Jurkat, Clone E6-1 (cell line): ENCODE results near the gene RPS6KC1.
A peak's percentile ranks its signal among the peaks of the same experiment; 100 is the strongest.
"Not testable (repeated sequence)": the region's sequence is repeated elsewhere in the genome, so short reads cannot be mapped to it uniquely, and the experiment has no call there.

Experiments used
- DNase-seq: peaks from one replicate; pipeline ENCODE4 v3.0.0-alpha.2; 2011; ENCODE audit warnings: low read depth, low spot score
- H3K4me3 ChIP-seq: 2 replicates; pipeline ENCODE4 v1.5.1; 2011; ENCODE audit warnings: mild to moderate bottlenecking, low read length, control low read depth, moderate library complexity

RPS6KC1 gene

DNA sequence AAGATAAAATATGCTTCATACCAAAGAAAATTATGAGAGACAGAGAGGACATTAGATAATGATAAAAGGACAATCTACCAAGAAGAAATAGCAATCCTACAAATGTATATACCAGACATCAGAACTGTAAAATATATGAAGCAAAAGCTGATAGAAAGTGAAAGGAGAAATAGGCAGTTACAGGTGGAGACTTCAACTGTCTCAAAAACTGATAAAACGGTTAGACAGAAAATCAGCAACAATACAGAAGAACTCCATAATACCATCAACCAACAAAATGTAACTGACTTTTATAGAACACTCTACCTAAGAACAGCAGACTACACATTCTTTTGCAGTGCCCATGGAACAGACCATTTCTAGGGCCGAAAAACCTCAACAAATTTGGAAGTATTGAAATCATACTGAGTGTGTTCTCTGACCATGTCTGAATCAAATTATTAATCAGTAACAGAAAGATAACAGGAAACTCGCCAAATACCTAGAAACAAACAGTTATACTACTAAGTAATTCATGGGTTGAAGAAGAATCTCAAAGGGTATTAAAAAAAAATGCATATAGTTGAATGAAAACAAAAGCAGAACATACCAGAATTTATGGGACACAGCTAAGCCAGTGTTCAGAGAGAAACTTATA, 132.1 kb downstream of the RPS6KC1 start:
- H3K4me3 ChIP-seq: no peak overlapping the region
- DNase-seq: no peak

DNA sequence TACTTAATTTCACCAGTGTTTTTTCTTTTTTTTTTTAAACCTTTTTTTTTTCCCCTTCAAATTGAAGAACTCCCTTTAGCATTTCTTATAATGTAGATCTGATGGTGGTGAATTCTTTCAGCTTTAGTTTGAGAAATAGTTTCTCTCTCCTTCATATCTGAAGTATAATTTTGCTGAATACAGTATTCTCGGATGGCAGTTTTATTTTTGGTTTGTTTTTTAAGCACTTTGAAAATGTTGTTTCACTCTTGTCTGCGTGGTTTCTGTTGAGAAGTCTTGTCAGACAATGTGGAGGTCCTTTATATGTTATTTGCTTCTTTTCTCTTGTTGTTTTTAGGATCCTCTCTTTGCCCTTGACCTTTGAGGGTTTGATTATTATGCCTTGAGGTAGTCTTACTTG, 135.1 kb downstream of the RPS6KC1 start:
- H3K4me3 ChIP-seq: no peak overlapping the region
- no peak for DNase-seq

DNA sequence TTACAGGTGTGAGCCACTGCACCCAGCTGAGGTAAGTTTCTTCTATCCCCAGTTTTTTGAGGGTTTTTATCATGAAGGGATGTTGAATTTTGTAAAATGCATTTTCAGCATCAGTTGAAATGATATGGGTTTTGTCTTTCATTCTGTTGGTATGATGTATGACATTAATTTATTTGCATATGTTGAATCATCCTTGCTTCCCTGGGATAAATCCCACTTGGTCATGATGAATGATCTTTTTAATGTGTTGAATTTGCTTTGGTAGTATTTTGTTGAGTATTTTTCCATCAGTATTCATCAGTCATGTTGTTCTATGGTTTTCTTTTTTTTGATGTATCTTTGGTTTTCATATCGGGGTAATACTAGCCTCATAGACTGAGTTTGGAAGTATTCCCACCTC, 141.0 kb downstream of the RPS6KC1 start:
- H3K4me3 ChIP-seq: no peak overlapping the region
- no peak for DNase-seq

DNA sequence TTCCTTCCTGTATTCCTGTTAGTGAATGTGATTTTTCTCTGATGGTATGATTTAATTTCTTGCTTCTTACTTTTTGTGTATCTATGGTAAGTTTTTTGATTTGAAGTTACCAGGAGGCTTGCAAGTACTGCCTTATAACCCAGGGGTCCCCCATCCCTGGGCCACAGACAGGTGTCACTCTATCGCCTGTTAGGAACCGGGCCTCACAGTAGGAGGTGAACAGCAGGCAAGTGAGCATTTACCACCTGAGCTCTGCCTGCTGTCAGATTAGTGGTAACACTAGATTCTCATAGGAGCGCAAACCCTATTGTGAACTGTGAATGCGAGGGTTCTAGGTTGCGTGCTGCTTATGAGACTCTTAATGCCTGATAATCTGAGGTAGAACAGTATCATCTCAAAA, 143.3 kb downstream of the RPS6KC1 start:
- H3K4me3 ChIP-seq: no peak overlapping the region
- DNase-seq: no peak

DNA sequence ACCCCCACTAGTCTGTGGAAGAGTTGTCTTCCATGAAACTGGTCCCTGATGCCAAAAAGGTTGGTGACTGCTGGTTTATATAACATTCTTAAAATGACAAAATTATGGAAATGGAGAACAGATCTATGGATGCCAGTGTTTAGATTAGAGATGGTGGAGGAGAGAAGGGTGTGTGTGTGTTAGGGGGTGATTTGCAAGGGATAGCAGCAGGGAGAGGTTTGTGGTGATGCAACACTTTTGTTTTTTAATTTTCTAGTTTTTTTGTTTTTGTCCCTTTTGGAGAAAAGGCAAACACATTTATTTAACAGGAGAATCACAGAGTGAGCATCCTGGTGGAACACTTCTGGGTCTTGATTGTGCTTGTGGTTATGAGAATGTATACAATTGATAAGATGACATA, 143.8 kb downstream of the RPS6KC1 start:
- H3K4me3 ChIP-seq: no peak overlapping the region
- DNase-seq: no peak

DNA sequence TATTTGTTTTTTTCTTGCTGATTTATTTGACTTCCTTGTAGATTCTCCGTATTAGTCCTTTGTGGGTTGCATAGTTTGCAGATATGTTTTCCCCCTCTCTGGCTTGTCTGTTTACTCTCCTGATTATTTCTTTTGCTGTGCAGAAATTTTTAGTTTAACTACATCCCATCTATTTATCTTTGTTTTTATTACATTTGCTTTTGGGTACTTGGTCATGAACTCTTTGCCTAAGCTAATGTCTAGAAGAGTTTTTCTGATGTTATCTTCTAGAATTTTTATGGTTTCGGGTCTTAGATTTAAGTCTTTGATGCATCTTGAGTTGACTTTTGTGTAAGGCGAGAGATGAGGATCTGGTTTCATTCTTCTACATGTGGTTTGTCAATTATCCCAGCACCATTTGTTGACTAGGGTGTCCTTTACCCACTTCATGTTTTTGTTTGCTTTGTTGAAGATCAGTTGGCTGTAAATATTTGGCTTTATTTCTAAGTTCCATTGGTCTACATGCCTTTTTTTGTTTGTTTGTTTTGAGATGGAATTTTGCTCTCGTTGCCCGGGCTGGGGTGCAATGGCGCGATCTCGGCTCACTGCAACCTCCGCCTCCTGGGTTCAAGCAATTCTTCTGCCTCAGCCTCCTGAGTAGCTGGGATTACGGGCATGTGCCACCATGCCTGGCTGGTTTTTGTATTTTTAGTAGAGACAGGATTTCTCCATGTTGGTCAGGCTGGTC, 145.4 kb downstream of the RPS6KC1 start:
- DNase-seq, H3K4me3 ChIP-seq: not testable (repeated sequence)

DNA sequence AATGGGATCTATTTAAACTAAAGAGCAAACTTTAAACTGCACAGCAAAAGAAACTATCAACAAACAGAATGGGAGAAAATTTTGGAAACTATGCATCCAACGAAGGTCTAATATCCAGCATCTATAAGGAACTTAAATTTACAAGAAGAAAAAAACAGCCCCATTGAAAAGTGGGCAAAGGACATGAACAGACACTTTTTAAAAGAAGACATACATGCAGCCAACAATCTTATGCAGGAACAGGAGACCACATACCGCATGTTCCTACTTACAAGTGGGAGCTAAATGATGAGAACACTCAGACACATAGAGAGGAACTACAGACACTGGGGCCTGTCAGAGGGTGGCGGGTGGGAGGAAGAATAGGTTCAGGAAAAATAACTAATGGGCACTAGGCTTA, 149.6 kb downstream of the RPS6KC1 start:
- no peak overlapping the region for H3K4me3 ChIP-seq
- DNase-seq: no peak

DNA sequence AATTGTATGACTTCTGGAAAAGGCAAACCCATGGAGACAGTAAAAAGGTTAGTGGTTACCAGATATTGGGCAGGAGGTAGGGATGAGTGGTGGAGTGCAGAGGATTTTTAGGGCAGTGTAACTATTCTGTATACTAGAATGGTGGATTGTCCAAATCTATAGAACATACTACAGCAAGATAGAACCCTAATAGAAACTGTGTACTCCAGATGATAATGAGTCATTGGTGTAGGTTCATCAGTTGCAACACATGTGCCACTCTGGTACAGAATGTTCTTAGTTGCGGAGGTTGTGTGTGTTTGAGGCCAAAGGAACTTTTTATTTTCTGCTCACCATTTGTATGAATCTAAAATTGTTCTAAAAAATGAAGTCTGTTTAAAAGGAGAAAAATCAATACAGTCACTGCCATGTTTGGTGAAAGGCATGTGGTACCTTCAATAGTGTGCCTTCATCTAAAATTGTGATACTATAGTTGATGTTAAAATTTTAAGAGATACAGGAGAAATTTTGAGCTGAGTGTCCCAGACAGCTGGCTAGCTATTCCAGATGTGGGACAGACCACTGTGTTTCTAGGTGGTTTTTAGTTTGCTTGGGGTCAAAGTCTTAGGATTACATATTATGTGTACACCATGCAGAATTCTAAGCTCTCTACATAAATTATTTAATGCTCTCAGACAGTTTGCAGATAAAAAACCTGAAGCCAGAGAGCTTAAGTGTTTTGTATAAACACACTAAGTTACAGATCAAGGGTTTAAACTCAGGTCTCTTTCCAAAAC, 150.5 kb downstream of the RPS6KC1 start:
- H3K4me3 ChIP-seq: no peak overlapping the region
- DNase-seq: no peak

DNA sequence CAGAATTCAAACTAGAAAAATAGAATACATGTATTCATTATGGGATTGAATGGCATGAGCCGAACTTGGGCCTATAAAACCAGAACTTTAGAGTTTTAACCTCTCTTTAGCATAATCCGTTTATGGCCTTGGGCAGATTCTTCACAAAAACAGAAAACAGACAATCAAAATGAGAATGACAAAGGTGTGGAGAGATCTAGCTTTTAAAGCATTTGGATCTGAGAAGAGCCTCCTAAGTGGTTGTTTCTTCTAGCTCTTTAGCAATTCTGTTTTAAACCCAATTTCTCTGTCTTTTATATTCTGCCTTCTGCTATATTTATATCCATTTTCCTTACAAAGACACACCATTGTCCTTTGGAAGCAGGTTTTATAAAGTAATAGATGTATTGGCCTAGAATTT, 160.2 kb downstream of the RPS6KC1 start:
- no peak overlapping the region for H3K4me3 ChIP-seq
- DNase-seq: no peak

DNA sequence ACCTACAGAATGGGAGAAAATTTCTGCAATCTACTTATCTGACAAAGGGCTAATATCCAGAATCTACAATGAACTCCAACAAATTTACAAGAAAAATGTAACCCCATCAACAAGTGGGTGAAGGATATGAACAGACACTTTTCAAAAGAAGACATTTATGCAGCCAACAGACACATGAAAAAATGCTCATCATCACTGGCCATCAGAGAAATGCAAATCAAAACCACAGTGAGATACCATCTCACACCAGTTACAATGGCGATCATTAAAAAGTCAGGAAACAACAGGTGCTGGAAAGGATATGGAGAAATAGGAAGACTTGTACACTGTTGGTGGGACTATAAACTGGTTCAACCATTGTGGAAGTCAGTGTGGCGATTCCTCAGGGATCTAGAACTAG, 168.0 kb downstream of the RPS6KC1 start:
- not testable (repeated sequence) for DNase-seq, H3K4me3 ChIP-seq

DNA sequence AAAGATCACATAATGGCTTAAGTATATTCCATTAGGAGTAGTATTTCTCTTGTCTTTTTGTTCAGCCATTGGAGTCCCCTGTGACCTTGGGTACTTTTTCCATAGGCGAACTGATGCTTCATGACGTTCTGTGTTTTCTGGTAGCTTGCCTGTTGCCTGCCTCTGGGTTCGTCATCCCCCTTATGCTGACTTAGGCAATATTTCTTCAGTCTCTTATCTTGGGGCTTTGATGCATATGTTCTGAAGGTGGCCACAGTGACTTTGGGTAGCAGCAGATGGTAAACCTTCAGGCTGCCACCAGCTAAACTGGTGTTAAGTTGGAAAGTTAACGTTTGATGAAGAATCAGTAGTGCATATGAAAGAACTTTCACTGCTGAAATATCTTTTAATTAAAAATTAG, 170.2 kb downstream of the RPS6KC1 start:
- H3K4me3 ChIP-seq: no peak overlapping the region
- DNase-seq: no peak

DNA sequence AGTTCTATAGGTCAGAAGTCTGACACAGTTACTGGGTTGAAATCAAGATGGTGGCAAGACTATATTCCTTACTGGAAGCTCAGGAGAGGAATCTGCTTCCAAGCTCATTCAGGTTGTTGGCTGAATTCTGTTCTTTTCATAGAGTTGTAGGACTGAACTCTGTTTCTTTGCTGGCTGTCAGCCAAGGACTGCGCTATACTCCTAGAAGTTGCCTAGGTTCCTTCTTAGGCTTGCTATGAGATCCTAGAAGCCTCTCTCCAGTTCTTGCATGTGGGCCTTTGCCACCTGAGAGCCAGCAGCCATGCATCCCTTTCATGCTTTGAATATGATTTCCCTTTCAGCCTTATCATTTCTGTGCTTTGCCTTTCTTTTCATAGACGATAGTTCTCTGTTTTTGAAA, 176.4 kb downstream of the RPS6KC1 start:
- H3K4me3 ChIP-seq: no peak overlapping the region
- no peak for DNase-seq

DNA sequence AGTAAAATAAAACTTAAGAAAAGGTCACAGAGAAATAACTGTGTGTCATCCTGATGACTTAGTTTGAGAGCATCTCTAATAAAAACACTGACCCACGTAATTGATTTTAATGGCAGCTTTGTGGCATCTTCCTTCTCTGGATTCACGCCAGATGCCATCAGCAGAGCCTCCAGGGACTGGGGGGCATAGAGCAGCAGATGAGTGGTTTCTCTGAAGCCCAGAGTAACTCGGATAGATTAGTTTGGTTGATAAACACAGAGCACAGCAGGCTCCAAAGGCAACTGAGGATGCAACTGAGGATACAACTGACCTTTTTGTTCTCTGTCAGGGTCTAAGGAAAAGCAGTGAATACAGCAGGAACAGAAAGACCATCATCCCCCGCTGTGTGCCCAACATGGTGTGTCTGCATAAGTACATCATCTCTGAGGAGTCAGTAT, 180.8 kb downstream of the RPS6KC1 start:
- no peak for DNase-seq
- H3K4me3 ChIP-seq: no peak overlapping the region

DNA sequence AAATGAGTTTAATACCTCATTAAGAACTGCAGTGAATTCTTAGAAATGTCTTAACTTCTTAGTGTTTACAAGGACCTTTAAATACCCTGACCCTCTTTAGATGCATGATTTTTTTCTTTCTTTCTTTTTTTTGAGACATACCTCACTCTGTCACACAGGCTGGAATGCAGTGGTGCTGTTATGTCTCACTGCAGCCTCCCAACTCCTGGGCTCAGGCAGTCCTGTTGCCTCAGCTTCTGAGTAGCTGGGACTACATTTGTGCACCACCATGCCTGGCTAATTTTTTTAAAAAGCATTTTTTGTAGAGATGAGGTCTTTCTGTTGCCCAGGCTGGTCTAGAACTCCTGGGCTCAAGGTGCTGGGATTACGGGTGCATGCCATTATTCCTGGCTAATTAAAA, 191.8 kb downstream of the RPS6KC1 start:
- DNase-seq: no peak
- H3K4me3 ChIP-seq: no peak overlapping the region

DNA sequence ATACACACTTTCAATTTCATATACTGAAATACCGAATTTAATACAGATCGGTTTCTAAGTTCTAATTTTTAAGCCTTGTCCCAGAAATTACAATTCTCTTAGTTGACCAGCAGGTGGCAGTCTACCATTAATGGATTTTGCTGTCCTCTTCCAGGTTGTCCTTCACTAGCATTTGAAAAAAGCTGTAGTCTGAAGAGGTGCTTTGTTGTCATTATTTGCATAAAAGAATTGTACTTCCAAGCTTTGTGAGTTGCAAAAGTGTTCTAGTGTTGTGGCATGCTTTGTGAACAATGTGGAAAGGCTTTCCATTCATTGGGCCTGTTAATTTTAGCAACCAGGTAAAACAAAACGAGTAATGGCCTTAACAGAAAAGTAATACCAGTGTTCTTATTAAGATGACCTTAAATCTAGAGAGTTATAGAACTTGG, 193.6 kb downstream of the RPS6KC1 start:
- DNase-seq: peak; percentile 53
- no peak overlapping the region for H3K4me3 ChIP-seq

DNA sequence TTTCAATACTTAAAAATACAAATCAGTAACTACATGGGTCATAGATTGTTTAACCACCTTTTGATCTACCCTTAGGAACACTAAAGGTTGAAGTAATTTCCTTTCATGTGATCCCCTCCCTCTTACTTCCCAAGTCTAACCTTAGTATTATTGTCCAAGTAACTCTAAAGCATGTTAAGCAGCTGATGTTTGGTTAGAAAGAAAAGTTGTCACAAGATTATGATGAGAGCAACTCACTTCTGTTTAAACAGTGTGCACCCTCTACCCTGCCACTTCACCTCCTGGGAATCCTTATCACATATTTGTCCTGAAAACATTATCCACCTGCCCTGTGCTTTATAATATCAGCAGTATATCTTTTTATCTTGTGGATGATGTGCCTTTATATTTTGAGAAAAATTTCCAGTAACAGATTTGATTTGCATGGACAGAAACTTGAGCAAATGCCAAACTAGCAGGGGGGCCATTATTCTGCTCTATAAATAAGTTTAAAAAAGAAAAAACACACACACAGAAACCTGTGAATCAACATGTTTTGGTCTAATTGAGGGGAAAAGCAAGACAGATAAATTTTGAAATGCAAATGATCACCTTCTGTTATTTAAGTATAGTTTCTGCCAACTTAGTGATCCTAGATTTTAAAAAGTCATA, 194.3 kb downstream of the RPS6KC1 start:
- no peak overlapping the region for H3K4me3 ChIP-seq
- DNase-seq: no peak

DNA sequence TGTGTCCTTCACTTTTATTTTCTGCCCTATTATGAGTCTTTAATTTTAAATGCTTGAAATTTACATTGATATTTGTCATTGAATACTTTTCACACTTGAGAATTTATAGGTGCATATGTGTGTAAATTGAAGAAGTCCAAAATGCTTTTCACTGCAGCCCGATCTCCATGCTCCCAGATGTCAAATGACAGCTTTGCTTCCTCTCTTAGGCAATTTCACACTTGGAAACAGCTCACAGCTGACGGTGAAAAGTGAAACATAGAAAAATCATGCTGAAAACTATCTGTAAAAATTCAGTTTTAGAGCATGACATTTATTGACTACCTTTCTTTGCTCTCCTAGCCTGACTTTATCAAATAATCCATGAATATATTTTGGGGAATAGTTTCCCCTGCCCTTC, 196.0 kb downstream of the RPS6KC1 start:
- no peak for DNase-seq
- H3K4me3 ChIP-seq: no peak overlapping the region

DNA sequence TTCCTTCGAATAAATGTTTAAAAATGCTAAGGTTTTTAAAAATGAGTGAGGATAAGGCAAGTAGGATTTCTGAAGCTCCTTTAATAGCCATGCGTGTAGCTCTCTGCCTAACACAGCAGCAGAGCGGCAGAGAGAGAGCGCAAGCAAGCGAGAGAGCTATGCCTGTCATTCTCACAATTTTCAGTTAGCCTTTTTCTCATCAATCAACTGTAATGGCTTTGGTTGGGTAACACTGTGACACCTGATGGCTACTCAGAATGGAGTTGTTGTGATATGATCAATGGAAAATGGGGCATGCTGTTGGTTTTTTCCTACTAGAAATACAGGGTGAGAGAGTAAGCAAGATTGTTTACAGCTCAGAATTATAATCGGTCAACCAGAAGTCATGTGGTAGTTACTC, 198.4 kb downstream of the RPS6KC1 start:
- H3K4me3 ChIP-seq: no peak overlapping the region
- DNase-seq: no peak

DNA sequence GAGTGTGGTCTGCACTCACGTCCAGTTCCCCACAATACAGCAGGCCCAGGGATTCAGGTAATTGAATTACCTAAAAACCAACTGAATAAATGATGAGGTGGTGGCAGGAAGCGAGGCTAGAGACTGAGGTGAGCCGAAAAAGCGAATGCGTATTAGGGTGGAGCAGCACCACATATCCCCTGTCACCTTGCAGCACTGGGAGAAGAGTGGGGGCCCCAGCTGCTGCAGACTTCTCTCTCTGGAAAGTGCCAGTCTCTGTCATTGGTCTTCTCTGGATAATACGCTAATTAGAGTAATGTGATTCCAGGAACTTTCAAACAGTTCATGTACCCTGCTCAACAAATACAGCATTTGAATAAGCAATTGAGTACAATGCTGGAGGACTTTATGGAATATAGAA, 199.0 kb downstream of the RPS6KC1 start:
- DNase-seq: no peak

DNA sequence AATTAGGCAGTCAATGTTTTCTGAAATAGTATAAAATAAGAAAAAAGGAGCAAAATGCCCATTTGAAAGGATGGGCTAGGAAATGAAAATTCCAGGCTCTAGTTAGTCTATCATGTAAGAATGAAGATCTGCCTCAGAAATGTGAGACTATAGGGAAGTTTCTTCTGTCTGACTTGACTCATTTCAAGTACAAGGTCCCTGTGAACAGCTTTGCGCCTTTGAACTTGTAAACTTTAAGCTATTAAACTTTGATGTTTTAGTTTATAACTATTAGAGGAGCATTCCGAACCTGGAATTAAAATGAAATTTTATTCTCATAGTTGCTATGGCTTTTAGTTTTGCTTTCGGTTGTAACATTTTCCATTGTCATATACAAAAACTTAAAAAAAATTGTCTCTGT, 199.4 kb downstream of the RPS6KC1 start:
- DNase-seq: no peak
- no peak overlapping the region for H3K4me3 ChIP-seq

More for the DNA sequence above, 199.0 kb downstream of the RPS6KC1 start:
- no peak overlapping the region for H3K4me3 ChIP-seq
